Endothelial cell of umbilical vein (primary cell): ENCODE results near the gene CBFA2T3. TPM values are rescaled to one million over a fixed set of nuclear protein-coding genes. Genes with fewer than 3 reads are reported as not detected.

Experiments used
- BruUV-seq: library from RNA; stranded (reverse); fragments of 400-500 nt; replicated peaks from 2 replicates; lab custom pipeline; 2021; lab: Mats Ljungman, UMichigan
- CTCF ChIA-PET: fragments of 300-600, 350-600 bp; sonication (Branson Sonifier 250); formaldehyde crosslinking; loops from one replicate; lab custom pipeline; 2021; ENCODE audit warnings: antibody characterized with exemption, inconsistent platforms; lab: Charles Lee
- POLR2A ChIA-PET: fragments of 300-600, 350-600 bp; sonication (Branson Sonifier 250); formaldehyde crosslinking; loops from one replicate; lab custom pipeline; 2021; ENCODE audit warnings: antibody characterized with exemption, inconsistent platforms; lab: Charles Lee
- DNase-seq: peaks from one replicate; pipeline ENCODE4 v3.0.0-alpha.2; 2011; ENCODE audit warnings: low read depth, low spot score
- FAIRE-seq: peaks from 2 replicates; lab custom pipeline; 2011; peaks lifted over from hg19 to GRCh38; lab: Jason Lieb, UNC
- H2AFZ ChIP-seq: 2 replicates; pipeline ENCODE4 v1.6.0; 2012; ENCODE audit warnings: low read depth, low read length, control low read depth, inconsistent platforms
- H3K27ac ChIP-seq: 2 replicates; pipeline ENCODE4 v1.5.1; 2011; ENCODE audit warnings: low read depth, mild to moderate bottlenecking, control low read depth, low read length, moderate library complexity; ENCODE audit not compliant: insufficient read depth
- H3K27me3 ChIP-seq, 2 experiments: 2 replicates each; pipeline versions ENCODE4 v1.6.0 to v1.6.1; 2011; ENCODE audit warnings: low read length in 2 of 2, mixed read lengths in 1 of 2; ENCODE audit not compliant: control insufficient read depth in 2 of 2, insufficient read depth in 2 of 2
- H3K36me3 ChIP-seq, 2 experiments: 2 replicates in 1 of 2; 3 replicates in 1 of 2; pipeline ENCODE4 v1.5.1; 2011; ENCODE audit warnings: low read length in 2 of 2, mild to moderate bottlenecking in 1 of 2, moderate library complexity in 1 of 2; ENCODE audit not compliant: control insufficient read depth in 2 of 2, insufficient read depth in 2 of 2; ENCODE audit errors: extremely low read depth in 1 of 2
- H3K4me1 ChIP-seq: 3 replicates; pipeline ENCODE4 v1.5.1; 2011; ENCODE audit warnings: mild to moderate bottlenecking, low read length; ENCODE audit not compliant: control insufficient read depth, insufficient read depth; ENCODE audit errors: extremely low read depth
- H3K4me2 ChIP-seq: 2 replicates; pipeline ENCODE4 v1.6.1; 2011; ENCODE audit warnings: low read length, control low read depth, mixed read lengths; ENCODE audit not compliant: insufficient read depth
- H3K4me3 ChIP-seq, 3 experiments: fragments of 200-600 bp in 1 of 3; sonication (generic), shearing (Covaris generic) in 1 of 3; replicated peaks in 1 of 3; 2 replicates each; pipeline ENCODE4 v1.5.1; 2011 to 2016; ENCODE audit warnings: control low read depth in 3 of 3, low read length in 3 of 3, mild to moderate bottlenecking in 2 of 3, inconsistent platforms in 1 of 3, low read depth in 1 of 3, moderate library complexity in 1 of 3; ENCODE audit not compliant: insufficient read depth in 1 of 3
- H3K79me2 ChIP-seq: 2 replicates; pipeline ENCODE4 v1.6.0; 2012; ENCODE audit warnings: low read length, inconsistent platforms; ENCODE audit not compliant: control insufficient read depth, insufficient read depth
- H3K9ac ChIP-seq: replicated peaks from 2 replicates; pipeline ENCODE3; 2011; ENCODE audit warnings: low read length, control low read depth; ENCODE audit not compliant: insufficient read depth; ENCODE audit errors: extremely low read depth
- H3K9me1 ChIP-seq: replicated peaks from 3 replicates; pipeline ENCODE4 v1.6.0; 2011; ENCODE audit warnings: mild to moderate bottlenecking, low read length; ENCODE audit not compliant: control insufficient read depth, insufficient read depth; ENCODE audit errors: extremely low read depth
- H3K9me3 ChIP-seq: replicated peaks from 2 replicates; pipeline ENCODE4 v1.5.1; 2012; ENCODE audit warnings: low read length, inconsistent platforms; ENCODE audit not compliant: control insufficient read depth, insufficient read depth
- H4K20me1 ChIP-seq: replicated peaks from 2 replicates; pipeline ENCODE3; 2011; ENCODE audit warnings: mild to moderate bottlenecking, low read length; ENCODE audit not compliant: control insufficient read depth, insufficient read depth; ENCODE audit errors: extremely low read depth
- CTCF ChIP-seq, 2 donors: IDR thresholded peaks; 1 replicate in 1 of 2; 2 replicates in 1 of 2; pipeline ENCODE4 v1.5.1; 2011; ENCODE audit warnings: low read length in 2 of 2, mild to moderate bottlenecking in 2 of 2, moderate library complexity in 2 of 2, control low read depth in 1 of 2, inconsistent platforms in 1 of 2, low read depth in 1 of 2; ENCODE audit not compliant: insufficient read depth in 1 of 2; ENCODE audit errors: extremely low read depth in 1 of 2
- EZH2 ChIP-seq: IDR thresholded peaks from 2 replicates; pipeline ENCODE4 v1.6.1; 2012; ENCODE audit warnings: borderline replicate concordance, low read depth, mild to moderate bottlenecking, moderate library complexity, low read length, inconsistent platforms; ENCODE audit not compliant: severe bottlenecking
- FOS ChIP-seq: IDR thresholded peaks from 2 replicates; pipeline ENCODE4 v1.6.1; 2011; ENCODE audit warnings: mild to moderate bottlenecking, low read length, moderate library complexity, borderline replicate concordance; ENCODE audit not compliant: insufficient read depth
- GATA2 ChIP-seq: IDR thresholded peaks from 2 replicates; pipeline ENCODE4 v1.7.0; 2011; ENCODE audit warnings: low read depth, mild to moderate bottlenecking, moderate library complexity, mixed read lengths, low read length; ENCODE audit not compliant: insufficient read length, insufficient read depth
- JUN ChIP-seq: IDR thresholded peaks from 2 replicates; pipeline ENCODE4 v1.6.1; 2011; ENCODE audit warnings: borderline replicate concordance, low read depth; ENCODE audit not compliant: insufficient read length, insufficient read depth
- MAX ChIP-seq: IDR thresholded peaks from 2 replicates; pipeline ENCODE4 v1.6.1; 2011; ENCODE audit not compliant: insufficient read depth, insufficient read length
- MYC ChIP-seq: IDR thresholded peaks from one replicate; pipeline ENCODE4 v1.6.1; 2011; ENCODE audit warnings: mild to moderate bottlenecking, low read depth, low read length
- POLR2A ChIP-seq: IDR thresholded peaks from 2 replicates; pipeline ENCODE4 v1.6.1; 2012; ENCODE audit warnings: low read depth, mild to moderate bottlenecking, control low read depth, low read length
- POLR2AphosphoS5 ChIP-seq: IDR thresholded peaks from 2 replicates; pipeline ENCODE4 v1.6.1; 2012; ENCODE audit warnings: low read depth, mild to moderate bottlenecking, control low read depth, low read length, moderate library complexity; ENCODE audit not compliant: insufficient read depth
- dilution Hi-C: fragments of 300-500 bp; cut with MboI; formaldehyde crosslinking; loops from one replicate; pipeline ENCODE4 v1.15.0; 2019; ENCODE audit warnings: low sequenced_read_pairs; ENCODE audit not compliant: extremely low pct_ligation_motif_present
- intact Hi-C: fragments of 100-400 bp; cut with micrococcal nuclease; formaldehyde crosslinking; loops from one replicate; pipeline ENCODE4 v1.10.0; 2022
- polyA plus RNA-seq, 4 experiments: library from polyadenylated mRNA; depleted of rRNA in 3 of 4; stranded (reverse) in 3 of 4; unstranded in 1 of 4; fragments of >200 nt; gene quantifications; 2 replicates each; pipeline versions ENCODE4 v1.2.1 to v1.2.3, GENCODE V29; 2011 to 2012; ENCODE audit warnings: missing spikeins in 1 of 4
- total RNA-seq: library from RNA; stranded (reverse); gene quantifications from 2 replicates; pipeline ENCODE4 v1.2.3, GENCODE V29; 2021

CBFA2T3 gene
- total and polyA plus RNA-seq, 2 donors (not counting 3 experiments of a cell fraction or from before 2014, with no cell fraction given): not detected

GRCh38 chr16:88911136-88911945, 65.7 kb downstream of the CBFA2T3 start:
- intact Hi-C loops (no loop called here), dilution Hi-C loops (no loop called here)
- H3K27me3 ChIP-seq: no peaks in the 10 kb centered on the region
- no peak overlapping the region for H3K9ac ChIP-seq
- no peaks in the 10 kb centered on the region for H3K36me3 ChIP-seq
- H3K4me1 ChIP-seq: no peaks in the 10 kb centered on the region
- no peak overlapping the region for H3K4me2 ChIP-seq
- POLR2A ChIA-PET: no interaction called here
- no peaks in the 10 kb centered on the region for H3K9me1 ChIP-seq
- H4K20me1 ChIP-seq: no peaks in the 10 kb centered on the region
- TF ChIP-seq POLR2A (no peak), FOS (no peak), MYC (no peak), GATA2 (no peak), EZH2 (no peak), POLR2AphosphoS5 (no peak), CTCF (IDR thresholded peaks at IDR 0.05; ENCODE audit: extremely low read depth in 1 of 2, insufficient read depth in 1 of 2, low read depth in 1 of 2, low read length in 2 of 2) (no peak), MAX (no peak), JUN (no peak)
- no peaks in the 10 kb centered on the region for H3K9me3 ChIP-seq
- H3K4me3 ChIP-seq: no peak overlapping the region
- no peak overlapping the region for H2AFZ ChIP-seq
- H3K79me2 ChIP-seq: no peaks in the 10 kb centered on the region
- no peak overlapping the region for H3K27ac ChIP-seq
- peak; percentile 42 for DNase-seq
- no TSS peak for BruUV-seq
- CTCF ChIA-PET: no interaction called here
- FAIRE-seq: no peak
